Activated CD8-positive, alpha-beta memory T cell treated with anti-CD3 and anti-CD28 coated beads, Interleukin-2, amount 10 ng/mL, durations not matched to agents 7 days and 5 days (primary cell): ENCODE results near the gene TRIM7. TPM values are rescaled to one million over a fixed set of nuclear protein-coding genes. Genes with fewer than 3 reads are reported as not detected.

ENCODE experiments used
- microRNA-seq: library from miRNA; unstranded; fragments of <30 nt; microRNA quantifications from one replicate; pipeline ENCODE4 v1.2.0, GENCODE V29; 2022
- total RNA-seq, 2 experiments: library from RNA; stranded (reverse); gene quantifications; one replicate each; pipeline ENCODE4 v1.2.3, GENCODE V29; 2021

TRIM7 gene
- total RNA-seq, 2 experiments from 2014 or later, result 1.6 to 1.7 TPM

Small RNAs within 50 kb of the gene (microRNA-seq; reads per million reads assigned to microRNA genes)
- gene MIR4638, result not detected

Other genes with a start within 250 kb of the TRIM7 start
- gene BTNL3, start 216.3 kb downstream of the TRIM7 start, total RNA-seq, result not detected
- gene BTNL9, start 164.9 kb downstream of the TRIM7 start, total RNA-seq, result not detected
- not detected for gene OR2V1, start 74.0 kb downstream of the TRIM7 start, total RNA-seq
- not detected for gene OR2V2, start 57.6 kb downstream of the TRIM7 start, total RNA-seq
- gene TRIM41, start 18.1 kb upstream of the TRIM7 start, total RNA-seq, result 10 to 100 TPM; 40.7 to 44.9 TPM
- 1,000 to 10,000 TPM; 1,565 to 1,861 TPM for gene RACK1, start 38.7 kb upstream of the TRIM7 start, total RNA-seq
- 10 to 100 TPM; 20.0 to 26.2 TPM for gene TRIM52, start 55.9 kb upstream of the TRIM7 start, total RNA-seq
- not detected for gene OR4F3, start 162.1 kb upstream of the TRIM7 start, total RNA-seq